HS-27A (cell line): ENCODE results near the gene LRRC47.
"Not testable (repeated sequence)": the region's sequence is repeated elsewhere in the genome, so short reads cannot be mapped to it uniquely, and the experiment has no call there.

ENCODE experiments used
- DNase-seq: peaks from one replicate; pipeline ENCODE4 v3.0.0-alpha.2; 2012; ENCODE audit warnings: low read depth, missing footprints

The LRRC47 gene

DNA sequence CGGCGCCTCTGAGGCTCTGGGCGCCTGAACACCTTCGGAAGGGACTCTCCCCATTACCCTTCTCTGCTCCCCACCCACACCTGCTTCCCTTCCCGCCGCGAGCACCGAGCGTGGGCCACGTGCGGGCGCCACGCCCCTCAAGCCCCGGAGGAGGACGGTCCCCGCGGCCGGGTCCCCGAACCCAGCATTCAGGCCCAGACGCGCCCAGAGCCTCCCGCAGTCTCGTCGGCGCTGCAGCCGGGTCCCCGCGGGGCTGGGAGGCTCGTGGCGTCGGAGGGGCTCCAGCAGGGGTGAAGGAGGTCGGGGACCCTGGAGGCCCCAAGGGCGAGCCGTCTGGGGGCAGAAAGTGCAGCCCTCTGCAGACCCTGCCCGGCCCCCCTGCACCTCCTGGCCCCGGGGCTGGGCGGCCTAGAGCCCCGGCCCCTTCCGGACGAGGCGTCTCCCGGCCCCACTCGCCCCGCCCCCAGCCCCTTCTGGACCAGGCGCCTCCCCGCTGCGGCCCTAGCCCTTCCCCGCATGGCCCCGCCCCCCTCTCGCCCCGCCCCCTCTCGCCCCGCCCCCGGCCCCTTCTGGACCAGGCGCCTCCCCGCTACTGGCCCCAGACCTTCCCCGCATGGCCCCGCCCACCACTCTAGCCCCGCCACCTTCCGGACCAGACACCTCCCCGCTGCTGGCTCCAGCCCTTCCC lies 24.1 kb downstream of the LRRC47 start:
- DNase-seq = no peak

DNA sequence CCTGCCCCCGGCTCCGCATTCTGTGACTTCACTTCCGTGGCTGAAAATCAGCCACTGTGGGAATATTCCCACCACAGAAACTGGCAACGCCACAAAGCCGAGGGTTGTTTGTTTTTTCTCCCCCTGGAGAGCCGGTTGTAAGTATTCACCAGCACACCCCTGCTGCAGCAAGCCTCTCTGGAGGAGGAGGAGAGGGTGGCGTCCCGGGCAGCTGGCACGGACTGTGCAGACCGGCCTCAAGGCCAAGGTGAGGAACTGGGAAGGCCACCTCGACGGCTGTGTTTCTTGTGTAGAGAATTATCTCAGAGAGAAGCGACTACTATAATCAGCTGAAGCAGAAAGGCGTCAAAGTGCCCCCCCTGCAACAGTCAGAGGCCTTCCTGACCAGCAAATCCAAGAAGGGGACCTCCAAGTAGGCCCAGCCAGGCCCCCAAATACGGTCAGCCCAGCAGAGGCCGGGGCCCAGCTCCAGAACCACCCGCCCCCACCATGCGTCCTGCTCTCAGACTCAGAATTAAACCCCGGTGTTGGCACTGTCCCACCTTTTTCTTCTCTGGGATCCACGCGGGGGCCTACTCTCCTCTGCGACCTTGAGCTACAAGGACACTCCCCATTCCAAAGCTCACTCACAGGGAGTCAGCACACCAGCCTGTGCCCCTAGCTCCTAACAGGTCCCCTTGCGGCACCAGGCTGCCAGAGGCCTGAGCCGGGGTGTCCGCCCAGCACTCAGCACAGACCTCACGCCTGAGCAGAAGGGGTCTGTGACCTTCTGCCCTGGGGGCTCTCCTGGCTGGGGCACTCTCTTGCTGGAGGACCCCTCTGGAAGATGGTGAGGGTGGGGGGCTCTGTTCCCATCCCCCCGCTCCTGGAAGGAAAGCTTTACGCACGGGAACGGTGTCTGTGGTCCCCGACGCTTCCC lies 24.9 kb downstream of the LRRC47 start:
- no peak for DNase-seq

GRCh38 chr1:3770047-3770765 lies 26.1 kb downstream of the LRRC47 start:
- DNase-seq = no peak

DNA sequence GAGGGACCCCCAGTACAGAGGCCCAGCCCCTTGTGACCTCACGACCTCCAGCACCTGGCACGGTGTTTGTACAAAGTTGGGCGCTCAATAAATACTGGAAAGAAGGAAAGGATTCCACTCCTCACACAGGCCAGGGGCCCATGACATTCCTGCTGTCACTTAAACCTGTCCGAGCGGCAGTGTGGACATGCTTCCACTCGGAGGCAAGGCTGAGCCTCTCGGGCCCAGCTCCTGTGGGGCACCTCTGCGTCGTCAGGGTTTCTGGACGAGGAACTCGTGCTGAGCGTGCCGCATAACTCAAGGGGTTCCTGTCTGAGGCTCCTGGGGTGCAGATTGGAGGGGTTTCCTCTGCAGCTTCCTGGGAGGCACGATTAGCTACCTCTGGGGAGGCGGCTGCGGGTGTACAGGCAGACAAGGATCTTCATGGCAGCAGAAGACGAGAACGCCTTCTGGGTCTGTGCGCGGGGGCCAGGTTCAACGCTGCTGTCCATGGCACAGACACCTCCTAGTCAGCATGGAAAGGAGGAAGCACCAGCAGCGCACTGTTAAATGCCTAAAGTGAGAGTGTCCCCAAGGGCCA lies 27.4 kb downstream of the LRRC47 start:
- no peak for DNase-seq

GRCh38 chr1:3767328-3767925 lies 28.9 kb downstream of the LRRC47 start:
- no peak for DNase-seq

DNA sequence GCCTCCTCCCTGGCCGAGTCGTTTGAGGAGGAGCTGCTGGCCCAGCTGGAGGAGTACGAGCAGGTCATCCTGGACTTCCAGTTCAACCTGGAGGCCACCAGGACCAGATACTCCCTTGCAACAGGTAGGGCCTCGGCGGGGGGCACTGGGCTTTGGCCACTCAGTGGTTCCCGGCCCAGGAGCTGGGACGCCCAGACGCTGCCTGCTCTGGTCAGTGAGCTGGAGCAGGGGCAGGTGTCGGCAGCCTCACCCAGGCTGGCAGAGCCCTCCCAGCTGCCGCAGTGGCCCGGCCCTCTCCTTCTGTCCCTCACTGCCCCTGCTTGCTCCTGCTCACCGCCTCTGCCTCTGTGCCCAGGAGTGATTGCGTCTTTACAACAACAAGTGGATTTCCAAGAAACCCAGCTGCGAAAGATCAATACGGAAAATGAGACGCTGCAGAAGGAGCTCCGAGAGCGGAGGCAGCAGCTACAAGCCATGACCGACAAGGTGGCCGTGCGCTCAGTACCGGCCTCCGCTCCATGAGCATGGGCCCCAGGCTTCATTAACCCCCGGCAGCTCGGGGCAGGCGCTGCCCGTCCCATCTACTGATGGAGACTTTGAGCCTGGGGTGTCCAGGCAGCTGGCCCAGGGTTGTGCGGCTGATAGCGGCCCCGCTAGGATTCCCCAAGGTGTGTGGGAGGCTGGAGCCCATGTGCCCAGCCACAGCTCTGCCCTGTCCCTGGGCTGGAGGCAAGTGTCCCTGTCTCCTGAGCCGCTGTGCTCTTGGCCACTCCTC lies 32.8 kb downstream of the LRRC47 start:
- DNase-seq = no peak

GRCh38 chr1:3762873-3763228 lies 33.4 kb downstream of the LRRC47 start:
- DNase-seq = no peak

GRCh38 chr1:3762151-3762872 lies 34.0 kb downstream of the LRRC47 start:
- DNase-seq = no peak

GRCh38 chr1:3761296-3762010 lies 34.8 kb downstream of the LRRC47 start:
- DNase-seq = no peak

DNA sequence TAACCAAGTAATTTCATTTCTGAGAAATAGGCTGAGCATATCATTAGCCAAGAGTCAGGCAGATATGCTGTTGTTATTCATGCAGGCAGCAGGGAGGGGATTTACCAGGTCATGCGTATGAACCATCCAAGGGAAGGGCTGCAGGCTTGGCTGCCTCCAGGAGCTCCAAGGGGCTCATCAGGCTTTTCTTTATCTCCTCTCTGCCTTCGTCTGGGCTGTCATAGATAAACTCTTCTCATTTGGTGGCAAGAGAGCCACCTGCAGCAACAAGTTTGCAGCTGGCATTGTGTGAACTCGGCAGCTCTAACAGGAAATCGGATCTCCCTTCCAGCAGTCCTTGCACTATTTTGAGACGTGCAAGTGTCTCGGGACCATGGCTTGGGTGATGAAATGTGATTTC lies 36.5 kb downstream of the LRRC47 start:
- DNase-seq = no peak

GRCh38 chr1:3759164-3759563 lies 37.1 kb downstream of the LRRC47 start:
- DNase-seq = no peak

GRCh38 chr1:3756394-3756793 lies 39.9 kb downstream of the LRRC47 start:
- DNase-seq = no peak

GRCh38 chr1:3753656-3754454 lies 42.4 kb downstream of the LRRC47 start:
- no peak for DNase-seq

GRCh38 chr1:3752400-3752945 lies 43.8 kb downstream of the LRRC47 start, which contains the start of gene CCDC27:
Gene CCDC27 (plus strand): TSS chr1:3752450. CDS start chr1:3752482, 32 bp downstream.
- DNase-seq = no peak

DNA sequence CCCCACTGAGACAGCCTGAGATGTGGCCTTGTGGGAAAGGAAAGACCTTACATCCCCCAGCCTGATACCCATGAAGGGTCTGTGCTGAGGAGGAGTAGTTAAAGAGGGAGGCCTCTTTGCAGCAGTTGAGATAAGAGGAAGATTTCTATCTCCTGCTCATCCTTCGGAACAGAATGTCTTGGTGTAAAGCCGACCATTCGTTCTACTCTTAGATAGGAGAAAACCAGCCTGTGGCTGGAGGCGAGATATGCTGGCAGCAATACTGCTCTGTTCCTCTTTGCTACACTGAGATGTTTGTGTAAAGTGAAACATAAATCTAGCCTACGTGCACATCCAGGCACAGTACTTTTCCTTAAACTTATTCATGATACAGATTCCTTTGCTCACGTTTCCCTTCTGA lies 45.6 kb downstream of the LRRC47 start:
- DNase-seq = no peak

DNA sequence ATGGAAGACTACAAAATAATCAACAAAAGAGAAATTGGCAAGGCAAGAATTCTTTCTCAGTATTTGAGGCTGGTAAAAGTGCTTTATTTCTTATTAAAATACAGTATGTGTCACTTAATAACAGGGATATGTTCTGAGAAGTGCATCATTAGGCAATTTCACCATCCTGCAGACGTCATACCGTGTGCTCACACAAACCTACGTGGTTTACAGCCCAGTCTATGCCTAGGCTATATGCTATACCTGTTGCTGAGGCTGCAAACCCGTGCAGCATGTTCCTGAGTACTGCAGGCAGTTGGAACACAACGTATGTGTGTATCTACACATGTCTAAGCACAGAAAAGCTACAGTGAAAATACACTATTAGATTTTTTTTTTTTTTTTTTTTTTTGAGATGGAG lies 46.8 kb downstream of the LRRC47 start:
- no peak for DNase-seq

- DNase-seq = not testable (repeated sequence)
Observed at GRCh38 chr1:3748316-3748900, 47.9 kb downstream of the LRRC47 start.

GRCh38 chr1:3747903-3748302 lies 48.4 kb downstream of the LRRC47 start:
- no peak for DNase-seq
